Neural progenitor cell (in vitro differentiated cells): ENCODE measurements around the gene AKT1. TPM values are rescaled to one million over a fixed set of nuclear protein-coding genes. Genes with fewer than 3 reads are reported as not detected.

Experiments
- DNase-seq: peaks from one replicate; pipeline ENCODE4 v3.0.0-alpha.2; 2016; ENCODE audit warnings: low spot score
- H2AFZ ChIP-seq: fragments of 200-600 bp; sonication (generic); replicated peaks from 2 replicates; pipeline ENCODE4 v1.6.1; 2016; ENCODE audit warnings: antibody characterized with exemption
- H3F3A ChIP-seq: fragments of 200-600 bp; sonication (generic); 2 replicates; pipeline ENCODE4 v1.6.1; 2016; ENCODE audit warnings: antibody characterized with exemption, low read depth
- H3K27ac ChIP-seq: fragments of 200-600 bp; sonication (generic); 2 replicates; pipeline ENCODE4 v1.5.1; 2016; ENCODE audit warnings: mild to moderate bottlenecking
- H3K27me3 ChIP-seq: fragments of 200-600 bp; sonication (generic); 2 replicates; pipeline ENCODE4 v1.6.1; 2016; ENCODE audit warnings: mild to moderate bottlenecking, moderate library complexity
- H3K36me3 ChIP-seq: fragments of 200-600 bp; sonication (generic); 2 replicates; pipeline ENCODE4 v1.5.1; 2016
- H3K4me1 ChIP-seq: fragments of 200-600 bp; sonication (generic); 2 replicates; pipeline ENCODE4 v1.6.1; 2016; ENCODE audit warnings: mixed run types
- H3K4me2 ChIP-seq: fragments of 200-600 bp; sonication (generic); 2 replicates; pipeline ENCODE4 v1.6.1; 2016
- H3K4me3 ChIP-seq: fragments of 200-600 bp; sonication (generic); 2 replicates; pipeline ENCODE4 v1.5.1; 2016
- H3K79me2 ChIP-seq: fragments of 200-600 bp; sonication (generic); 2 replicates; pipeline ENCODE4 v1.6.1; 2016; ENCODE audit warnings: low read depth
- H3K9ac ChIP-seq: fragments of 200-600 bp; sonication (generic); 2 replicates; pipeline ENCODE4 v1.6.1; 2016
- H3K9me3 ChIP-seq: fragments of 200-600 bp; sonication (generic); 2 replicates; pipeline ENCODE4 v1.5.1; 2016; ENCODE audit warnings: low read depth
- H4K20me1 ChIP-seq: fragments of 200-600 bp; sonication (generic); 2 replicates; pipeline ENCODE4 v1.6.1; 2016; ENCODE audit warnings: low read depth
- H3K27ac Mint-ChIP-seq: 3 replicates; pipeline ENCODE4 v1.8.0; 2021; ENCODE audit warnings: mixed read lengths
- H3K27me3 Mint-ChIP-seq: 2 replicates; pipeline ENCODE4 v1.8.0; 2022; ENCODE audit warnings: low read depth, mild to moderate bottlenecking, inconsistent platforms, moderate library complexity, mixed read lengths; ENCODE audit not compliant: insufficient read depth
- H3K36me3 Mint-ChIP-seq: 3 replicates; pipeline ENCODE4 v1.8.0; 2021; ENCODE audit warnings: mixed read lengths
- H3K4me1 Mint-ChIP-seq: 3 replicates; pipeline ENCODE4 v1.8.0; 2021; ENCODE audit warnings: mixed read lengths
- H3K4me3 Mint-ChIP-seq: 3 replicates; pipeline ENCODE4 v1.8.0; 2021; ENCODE audit warnings: mild to moderate bottlenecking, moderate library complexity, mixed read lengths
- H3K9me3 Mint-ChIP-seq: 3 replicates; pipeline ENCODE4 v1.8.0; 2020; ENCODE audit warnings: mixed read lengths
- EZH2 ChIP-seq: fragments of 200-600 bp; sonication (generic); IDR thresholded peaks from 2 replicates; pipeline ENCODE4 v1.6.1; 2017; ENCODE audit warnings: antibody characterized with exemption, mild to moderate bottlenecking, moderate library complexity
- EZH2phosphoT487 ChIP-seq: fragments of 200-600 bp; sonication (generic); IDR thresholded peaks from 2 replicates; pipeline ENCODE4 v1.6.1; 2017; ENCODE audit warnings: antibody characterized with exemption
- total RNA-seq: library from RNA; depleted of rRNA; stranded (reverse); fragments of >200 nt; gene quantifications from 2 replicates; pipeline ENCODE4 v1.2.3, GENCODE V29; 2015; ENCODE audit warnings: low replicate concordance
- TF ChIP-seq, protein P1 (sequence below): fragments of 200-600 bp; sonication (generic); IDR thresholded peaks from 2 replicates; pipeline ENCODE4 v1.5.1; 2017; ENCODE audit warnings: antibody characterized with exemption, mild to moderate bottlenecking

AKT1 gene
- total RNA-seq, 1 donor from 2014 or later = 67.2 TPM

DNA sequence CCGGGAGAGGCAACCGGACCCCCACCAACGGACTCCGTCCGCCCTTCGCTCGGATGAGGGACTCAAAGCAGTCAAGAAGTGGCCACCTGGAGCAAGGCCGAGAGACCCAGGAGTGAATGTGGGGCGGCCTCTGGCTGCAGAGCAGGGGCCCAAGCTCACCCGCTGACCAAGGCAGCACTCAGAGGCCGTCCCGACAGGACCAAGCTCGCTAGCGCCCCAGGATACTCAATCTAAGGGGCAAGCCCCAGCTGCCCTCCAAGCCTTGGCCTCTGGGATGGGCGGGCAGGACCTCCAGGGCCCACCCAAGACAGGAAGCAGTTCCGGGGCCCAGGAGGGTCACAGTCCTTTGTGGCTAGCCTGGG is 936 bp downstream of the AKT1 start:
- TF ChIP-seq, protein P1, sequence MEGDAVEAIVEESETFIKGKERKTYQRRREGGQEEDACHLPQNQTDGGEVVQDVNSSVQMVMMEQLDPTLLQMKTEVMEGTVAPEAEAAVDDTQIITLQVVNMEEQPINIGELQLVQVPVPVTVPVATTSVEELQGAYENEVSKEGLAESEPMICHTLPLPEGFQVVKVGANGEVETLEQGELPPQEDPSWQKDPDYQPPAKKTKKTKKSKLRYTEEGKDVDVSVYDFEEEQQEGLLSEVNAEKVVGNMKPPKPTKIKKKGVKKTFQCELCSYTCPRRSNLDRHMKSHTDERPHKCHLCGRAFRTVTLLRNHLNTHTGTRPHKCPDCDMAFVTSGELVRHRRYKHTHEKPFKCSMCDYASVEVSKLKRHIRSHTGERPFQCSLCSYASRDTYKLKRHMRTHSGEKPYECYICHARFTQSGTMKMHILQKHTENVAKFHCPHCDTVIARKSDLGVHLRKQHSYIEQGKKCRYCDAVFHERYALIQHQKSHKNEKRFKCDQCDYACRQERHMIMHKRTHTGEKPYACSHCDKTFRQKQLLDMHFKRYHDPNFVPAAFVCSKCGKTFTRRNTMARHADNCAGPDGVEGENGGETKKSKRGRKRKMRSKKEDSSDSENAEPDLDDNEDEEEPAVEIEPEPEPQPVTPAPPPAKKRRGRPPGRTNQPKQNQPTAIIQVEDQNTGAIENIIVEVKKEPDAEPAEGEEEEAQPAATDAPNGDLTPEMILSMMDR = no peak
- TF ChIP-seq EZH2 (no peak), EZH2phosphoT487 (no peak)
- H3K9ac ChIP-seq = peak overlapping the region; percentile 60
- DNase-seq = peak; percentile 66
- no peak overlapping the region for H2AFZ ChIP-seq
- H3F3A ChIP-seq = peaks cover 34% of the 10 kb centered on the region
- Mint-ChIP-seq H3K4me1 (peaks cover 41% of the 10 kb centered on the region), H3K27ac (peak overlapping the region; percentile 74), H3K4me3 (peak overlapping the region; percentile 95), H3K27me3 (peaks cover 23% of the 10 kb centered on the region), H3K36me3 (peaks cover 2% of the 10 kb centered on the region), H3K9me3 (no peaks in the 10 kb centered on the region)
- peaks cover 39% of the 10 kb centered on the region for H3K27me3 ChIP-seq
- H3K79me2 ChIP-seq = peaks cover 36% of the 10 kb centered on the region
- peaks cover 24% of the 10 kb centered on the region for H3K4me1 ChIP-seq
- H3K9me3 ChIP-seq = no peaks in the 10 kb centered on the region
- H3K27ac ChIP-seq = no peak overlapping the region
- H3K36me3 ChIP-seq = no peaks in the 10 kb centered on the region
- H3K4me2 ChIP-seq = peak overlapping the region; percentile 100
- peaks cover 59% of the 10 kb centered on the region for H4K20me1 ChIP-seq
- peak overlapping the region; percentile 95 for H3K4me3 ChIP-seq

DNA sequence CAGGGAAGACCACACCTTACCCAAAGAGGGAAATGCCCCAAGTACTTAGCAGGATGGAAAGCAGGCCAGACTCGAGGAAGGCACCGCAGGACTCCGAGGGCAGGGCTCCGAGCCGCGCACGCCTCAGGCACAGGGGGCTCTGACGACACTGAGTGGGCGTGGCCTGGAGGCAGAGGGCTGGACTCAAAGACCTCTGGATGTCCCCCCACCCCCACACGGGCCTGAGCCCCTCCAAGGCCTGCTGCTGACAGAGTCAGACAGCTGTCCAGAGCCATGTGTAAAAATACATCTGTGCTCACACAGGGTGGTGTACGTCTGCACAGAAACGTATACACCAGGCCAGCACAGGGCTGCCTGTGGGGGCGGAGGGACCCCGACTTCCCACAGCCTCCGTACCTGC is 1.4 kb downstream of the AKT1 start:
- no peak overlapping the region for H3K27ac ChIP-seq
- H3K4me2 ChIP-seq = peak overlapping the region; percentile 100
- peaks cover 2% of the 10 kb centered on the region for H3K36me3 Mint-ChIP-seq

DNA sequence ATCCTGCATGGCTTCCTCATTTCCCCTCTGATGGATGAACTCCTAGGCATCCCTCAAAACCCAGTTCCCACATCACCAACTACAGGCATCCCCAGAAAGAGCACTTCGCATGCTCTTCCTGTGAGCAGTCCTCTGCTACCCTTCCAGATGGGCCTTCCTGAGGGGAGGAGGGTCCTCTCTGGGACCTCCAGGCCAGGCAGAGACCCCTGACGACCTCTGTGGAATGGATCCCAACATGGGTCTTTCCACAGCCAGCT is 1.9 kb downstream of the AKT1 start:
- Histone ChIP-seq H3K79me2 (peaks cover 36% of the 10 kb centered on the region), H3F3A (peaks cover 25% of the 10 kb centered on the region), H3K4me2 (peak overlapping the region; percentile 100), H3K4me1 (peaks cover 24% of the 10 kb centered on the region), H4K20me1 (peaks cover 68% of the 10 kb centered on the region), H3K4me3 (peak overlapping the region; percentile 95), H3K36me3 (no peaks in the 10 kb centered on the region), H3K27me3 (peaks cover 29% of the 10 kb centered on the region), H3K27ac (no peak overlapping the region), H2AFZ (no peak overlapping the region), H3K9me3 (no peaks in the 10 kb centered on the region), H3K9ac (no peak overlapping the region)
- DNase-seq = no peak
- Mint-ChIP-seq H3K27ac (peak overlapping the region; percentile 83), H3K9me3 (no peaks in the 10 kb centered on the region), H3K27me3 (peaks cover 14% of the 10 kb centered on the region), H3K36me3 (peaks cover 2% of the 10 kb centered on the region), H3K4me1 (peaks cover 33% of the 10 kb centered on the region), H3K4me3 (peak overlapping the region; percentile 95)
- TF ChIP-seq EZH2 (no peak), EZH2phosphoT487 (no peak)
- TF ChIP-seq, protein P1 = no peak

More for the DNA sequence above, 1.4 kb downstream of the AKT1 start:
- Mint-ChIP-seq H3K9me3 (no peaks in the 10 kb centered on the region), H3K4me1 (peaks cover 36% of the 10 kb centered on the region), H3K27me3 (peaks cover 18% of the 10 kb centered on the region), H3K27ac (peak overlapping the region; percentile 83), H3K4me3 (peak overlapping the region; percentile 95)
- Histone ChIP-seq H3K9me3 (no peaks in the 10 kb centered on the region), H3K4me3 (peak overlapping the region; percentile 95), H3K79me2 (peaks cover 36% of the 10 kb centered on the region), H4K20me1 (peaks cover 63% of the 10 kb centered on the region), H3K9ac (peak overlapping the region; percentile 60), H2AFZ (no peak overlapping the region), H3K4me1 (peaks cover 24% of the 10 kb centered on the region), H3K27me3 (peaks cover 34% of the 10 kb centered on the region), H3K36me3 (no peaks in the 10 kb centered on the region), H3F3A (peaks cover 29% of the 10 kb centered on the region)
- peak; percentile 78 for DNase-seq
- TF ChIP-seq, protein P1 = no peak
- no peak for TF ChIP-seq EZH2phosphoT487
- TF ChIP-seq EZH2 = no peak
